ENCODE measurements around the gene SOD1.

- TF ChIP-seq, protein P1, sequence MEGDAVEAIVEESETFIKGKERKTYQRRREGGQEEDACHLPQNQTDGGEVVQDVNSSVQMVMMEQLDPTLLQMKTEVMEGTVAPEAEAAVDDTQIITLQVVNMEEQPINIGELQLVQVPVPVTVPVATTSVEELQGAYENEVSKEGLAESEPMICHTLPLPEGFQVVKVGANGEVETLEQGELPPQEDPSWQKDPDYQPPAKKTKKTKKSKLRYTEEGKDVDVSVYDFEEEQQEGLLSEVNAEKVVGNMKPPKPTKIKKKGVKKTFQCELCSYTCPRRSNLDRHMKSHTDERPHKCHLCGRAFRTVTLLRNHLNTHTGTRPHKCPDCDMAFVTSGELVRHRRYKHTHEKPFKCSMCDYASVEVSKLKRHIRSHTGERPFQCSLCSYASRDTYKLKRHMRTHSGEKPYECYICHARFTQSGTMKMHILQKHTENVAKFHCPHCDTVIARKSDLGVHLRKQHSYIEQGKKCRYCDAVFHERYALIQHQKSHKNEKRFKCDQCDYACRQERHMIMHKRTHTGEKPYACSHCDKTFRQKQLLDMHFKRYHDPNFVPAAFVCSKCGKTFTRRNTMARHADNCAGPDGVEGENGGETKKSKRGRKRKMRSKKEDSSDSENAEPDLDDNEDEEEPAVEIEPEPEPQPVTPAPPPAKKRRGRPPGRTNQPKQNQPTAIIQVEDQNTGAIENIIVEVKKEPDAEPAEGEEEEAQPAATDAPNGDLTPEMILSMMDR (IDR thresholded peaks at IDR 0.05; ENCODE audit: poor library complexity): no peak
- no peak for TF ChIP-seq EZH2 (IDR thresholded peaks at IDR 0.05; ENCODE audit: borderline replicate concordance)
These were observed 4.2 kb downstream of the SOD1 start for GRCh38 chr21:31663584-31664249.
